ENCODE measurements around the gene SYN1.

GRCh38 chrX:47590984-47591383 lies 28.7 kb downstream of the SYN1 start:
- TF ChIP-seq, protein P1, sequence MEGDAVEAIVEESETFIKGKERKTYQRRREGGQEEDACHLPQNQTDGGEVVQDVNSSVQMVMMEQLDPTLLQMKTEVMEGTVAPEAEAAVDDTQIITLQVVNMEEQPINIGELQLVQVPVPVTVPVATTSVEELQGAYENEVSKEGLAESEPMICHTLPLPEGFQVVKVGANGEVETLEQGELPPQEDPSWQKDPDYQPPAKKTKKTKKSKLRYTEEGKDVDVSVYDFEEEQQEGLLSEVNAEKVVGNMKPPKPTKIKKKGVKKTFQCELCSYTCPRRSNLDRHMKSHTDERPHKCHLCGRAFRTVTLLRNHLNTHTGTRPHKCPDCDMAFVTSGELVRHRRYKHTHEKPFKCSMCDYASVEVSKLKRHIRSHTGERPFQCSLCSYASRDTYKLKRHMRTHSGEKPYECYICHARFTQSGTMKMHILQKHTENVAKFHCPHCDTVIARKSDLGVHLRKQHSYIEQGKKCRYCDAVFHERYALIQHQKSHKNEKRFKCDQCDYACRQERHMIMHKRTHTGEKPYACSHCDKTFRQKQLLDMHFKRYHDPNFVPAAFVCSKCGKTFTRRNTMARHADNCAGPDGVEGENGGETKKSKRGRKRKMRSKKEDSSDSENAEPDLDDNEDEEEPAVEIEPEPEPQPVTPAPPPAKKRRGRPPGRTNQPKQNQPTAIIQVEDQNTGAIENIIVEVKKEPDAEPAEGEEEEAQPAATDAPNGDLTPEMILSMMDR (IDR thresholded peaks at IDR 0.05), result no peak
- TF ChIP-seq POLR2A (IDR thresholded peaks at IDR 0.05), result no peak
